Measurements from ENCODE around the gene MMAA. TPM values are rescaled to one million over a fixed set of nuclear protein-coding genes. Genes with fewer than 3 reads are reported as not detected.

MMAA gene
- total RNA-seq, result 2.6 and 3.9 TPM in 2 replicates

GRCh38 chr4:145618932-145619638, at the start of gene MMAA:
MMAA (plus strand) TSS chr4:145619385; CDS start chr4:145639140, 19,755 bp downstream.

GRCh38 chr4:145679991-145680455, 60.8 kb downstream of the MMAA start, which contains the start of gene C4orf51:
C4orf51 (plus strand) TSS chr4:145680146; CDS start chr4:145680204, 58 bp downstream.

Other genes with a start within 250 kb of the MMAA start
- 140 and 243 TPM in 2 replicates for gene SMAD1, start 137.5 kb upstream of the MMAA start, total RNA-seq
- not detected in 2 replicates for gene C4orf51, start 60.8 kb downstream of the MMAA start, total RNA-seq